Esophagus mucosa (tissue), 1 donor: ENCODE results near the gene RABGAP1. TPM values are rescaled to one million over a fixed set of nuclear protein-coding genes. Genes with fewer than 3 reads are reported as not detected.
"Not testable (repeated sequence)": the region's sequence is repeated elsewhere in the genome, so short reads cannot be mapped to it uniquely, and the experiment has no call there.

Source experiments
- ATAC-seq: fragments of 200-7000 bp; cut with Tn5 transposase; one replicate; pipeline ENCODE4 v1.9.1; 2020
- total RNA-seq: library from RNA; stranded (reverse); gene quantifications from one replicate; pipeline ENCODE4 v1.2.4, GENCODE V29; 2023
- donor health status: DM: yes; HTN: yes; CAD: no.

The RABGAP1 gene
- total RNA-seq = 39.6 TPM

DNA sequence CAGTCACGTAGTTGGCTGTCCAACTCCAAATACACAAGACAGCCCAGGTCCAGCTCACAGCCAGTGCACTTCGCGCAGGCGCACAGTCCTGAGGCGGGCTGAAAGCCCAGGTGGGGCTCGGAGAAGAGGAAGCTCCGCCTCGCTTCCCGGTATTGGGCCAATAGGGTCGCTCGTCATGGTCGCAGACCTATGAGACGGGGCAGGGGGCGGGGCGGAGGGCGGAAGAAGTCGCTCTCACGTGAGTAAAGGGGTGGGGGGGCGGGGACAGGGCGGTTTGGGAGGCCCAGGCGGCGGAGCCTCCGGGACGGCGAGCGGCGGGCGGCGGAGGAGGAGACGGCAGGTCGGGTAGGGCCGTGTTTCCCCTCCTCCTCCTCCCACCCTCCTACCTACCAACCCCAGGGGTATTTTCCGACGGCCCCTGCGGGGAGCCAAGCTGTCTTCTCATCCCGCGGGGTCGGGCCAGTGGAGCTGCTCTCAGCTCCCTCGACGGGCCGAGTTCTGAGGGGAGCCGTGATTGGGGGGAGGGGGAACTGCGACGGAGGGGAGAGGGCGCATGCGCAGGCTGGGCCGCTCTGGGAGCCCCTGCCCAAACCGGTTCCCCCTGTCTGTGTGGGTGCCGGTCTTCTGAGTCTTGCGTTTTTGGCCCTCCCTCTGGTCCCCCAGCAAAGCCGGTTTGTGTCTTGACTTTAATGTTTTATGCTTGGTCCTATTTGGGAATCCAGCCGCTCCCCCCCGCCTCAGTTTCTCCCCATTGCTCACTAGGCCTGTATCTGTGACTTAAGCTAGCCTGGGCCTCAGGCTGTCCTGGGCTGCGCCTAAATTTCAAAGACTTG is at the start of gene RABGAP1:
RABGAP1 (plus strand) TSS at position 272 of the 833 bp plus-strand sequence. CDS start 16,040 bp downstream, outside the sequence.
- ATAC-seq = peak; percentile 98

DNA sequence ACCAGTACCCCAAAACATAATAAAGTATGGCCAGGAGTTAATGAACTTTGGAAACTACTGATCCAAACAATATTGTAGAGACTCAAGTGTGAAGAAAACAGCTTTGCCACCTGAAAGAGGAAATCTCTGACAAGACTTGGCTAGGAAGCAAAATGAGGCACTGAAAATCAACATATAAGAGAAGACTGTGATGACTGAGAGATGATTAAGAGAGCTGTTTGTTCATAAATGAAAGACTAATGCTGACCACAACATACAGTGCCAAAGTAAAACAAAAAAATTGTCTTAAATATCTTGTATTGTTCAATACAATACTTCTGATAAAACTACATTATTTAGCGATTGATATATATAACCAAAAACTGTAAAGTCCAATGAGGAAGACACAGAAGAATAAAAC is 42.9 kb upstream of the RABGAP1 start:
- ATAC-seq = no peak

DNA sequence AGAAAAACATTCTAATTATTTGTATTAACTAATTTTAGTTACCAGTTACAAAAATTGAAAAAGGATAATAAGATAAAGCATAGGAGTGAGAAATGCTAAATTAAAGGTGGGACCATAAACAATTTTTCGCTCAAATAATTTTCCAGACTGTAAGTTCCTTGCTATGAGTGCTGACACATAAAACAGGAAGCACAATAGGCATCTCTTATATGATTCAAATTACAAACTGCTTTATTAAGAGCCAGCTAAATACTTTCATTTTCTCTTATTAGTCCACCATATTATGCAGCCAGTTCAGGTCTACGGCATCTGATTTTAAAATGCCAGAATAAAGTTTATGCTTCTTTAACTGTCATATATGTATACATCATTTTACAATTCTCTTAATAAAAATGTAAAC is 40.0 kb upstream of the RABGAP1 start:
- ATAC-seq = no peak

DNA sequence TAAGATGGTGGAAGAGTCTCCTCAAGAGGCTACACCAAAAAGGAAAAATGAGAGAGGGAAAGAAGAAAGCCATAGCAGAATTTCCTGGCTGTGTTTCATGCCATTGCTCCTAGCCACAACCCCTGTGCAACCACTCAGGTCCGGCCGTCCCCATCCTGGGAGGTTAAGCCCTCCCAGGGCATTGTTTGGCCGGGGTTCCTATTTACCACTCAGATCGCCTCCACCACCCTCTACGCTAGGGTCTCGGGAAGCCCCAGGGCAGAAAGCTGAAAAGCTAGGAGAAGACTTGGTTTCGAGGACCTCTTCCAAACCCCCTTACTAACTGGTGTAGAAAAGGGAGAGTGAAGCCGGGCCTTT is 36.4 kb upstream of the RABGAP1 start:
- peak; percentile 8 for ATAC-seq

DNA sequence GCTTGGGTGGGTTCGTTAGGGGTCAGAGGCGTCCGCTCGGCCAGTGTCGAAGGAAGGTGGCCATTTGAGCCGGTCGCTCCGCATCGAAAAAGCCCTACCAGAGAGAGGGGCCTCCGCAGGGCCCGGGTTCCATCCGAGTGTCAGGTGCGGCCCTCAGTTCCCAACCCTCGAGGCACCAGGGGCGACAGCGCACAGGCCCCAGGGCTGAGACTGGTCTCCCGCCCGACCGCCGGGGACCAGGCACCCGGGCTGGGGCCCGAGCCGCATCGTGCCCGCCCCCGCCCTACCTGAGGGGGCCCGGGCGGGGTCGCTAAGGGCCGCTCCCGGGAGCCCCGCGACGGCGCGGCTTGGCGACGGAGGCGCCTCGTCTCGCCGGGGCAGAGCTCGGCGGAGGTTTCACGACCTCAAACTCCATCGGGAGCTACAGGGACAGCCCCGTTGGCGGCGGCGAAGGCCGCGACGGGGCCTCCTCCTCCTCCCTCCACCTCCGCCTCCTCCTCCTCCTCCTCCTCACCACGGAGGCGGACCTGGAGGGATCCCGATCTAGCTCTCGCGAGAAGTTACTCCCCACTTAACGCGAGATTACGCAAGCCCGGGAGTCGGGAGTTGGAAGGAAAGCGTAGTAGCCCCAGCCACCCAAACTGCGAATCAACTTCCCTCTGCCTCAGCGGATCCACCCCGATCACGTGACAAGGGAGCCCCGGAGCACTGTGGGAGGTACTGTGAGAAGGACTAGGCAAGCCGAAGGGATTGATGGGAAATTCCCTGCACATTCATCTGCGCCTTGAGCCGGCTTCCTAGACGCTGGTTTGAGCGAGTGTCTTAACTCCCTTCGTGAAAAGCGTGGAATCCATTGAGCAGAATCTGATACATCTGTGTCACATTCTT is 35.8 kb upstream of the RABGAP1 start, which contains the start of gene RC3H2:
RC3H2 (minus strand) TSS at position 537 of the 888 bp plus-strand sequence. CDS start 7,850 bp downstream, outside the sequence.
- ATAC-seq = peak; percentile 99

DNA sequence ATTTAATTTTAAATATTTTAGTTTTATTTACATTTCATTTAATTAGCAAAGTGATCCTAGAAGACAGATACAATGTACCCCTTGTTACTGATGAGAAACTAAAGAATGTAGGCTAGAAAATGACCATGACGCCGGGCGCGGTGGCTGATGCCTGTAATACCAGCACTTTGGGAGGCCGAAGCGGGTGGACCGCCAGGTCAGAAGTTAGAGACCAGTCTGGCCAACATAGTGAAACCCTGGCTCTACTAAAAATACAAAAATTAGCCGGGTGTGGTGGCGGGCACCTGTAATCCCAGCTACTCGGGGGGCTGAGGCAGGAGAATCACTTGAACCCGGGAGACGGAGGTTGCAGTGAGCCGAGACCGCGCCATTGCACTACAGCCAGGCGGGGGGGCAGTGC is 34.7 kb upstream of the RABGAP1 start:
- ATAC-seq = not testable (repeated sequence)

DNA sequence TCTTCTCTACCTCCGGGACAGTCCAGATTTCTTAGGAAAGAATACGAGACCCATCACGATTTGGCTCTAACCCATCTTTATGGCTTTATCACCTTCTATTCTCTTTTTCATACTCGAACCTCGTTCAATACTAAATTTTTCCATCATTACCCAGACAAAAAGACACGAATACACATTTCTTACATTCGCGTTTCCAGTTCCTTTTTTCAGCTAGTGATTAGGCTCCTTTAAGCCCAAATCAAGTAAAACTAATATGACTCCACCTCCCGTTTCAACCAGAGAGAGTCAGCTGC is 28.2 kb upstream of the RABGAP1 start:
- ATAC-seq = no peak

DNA sequence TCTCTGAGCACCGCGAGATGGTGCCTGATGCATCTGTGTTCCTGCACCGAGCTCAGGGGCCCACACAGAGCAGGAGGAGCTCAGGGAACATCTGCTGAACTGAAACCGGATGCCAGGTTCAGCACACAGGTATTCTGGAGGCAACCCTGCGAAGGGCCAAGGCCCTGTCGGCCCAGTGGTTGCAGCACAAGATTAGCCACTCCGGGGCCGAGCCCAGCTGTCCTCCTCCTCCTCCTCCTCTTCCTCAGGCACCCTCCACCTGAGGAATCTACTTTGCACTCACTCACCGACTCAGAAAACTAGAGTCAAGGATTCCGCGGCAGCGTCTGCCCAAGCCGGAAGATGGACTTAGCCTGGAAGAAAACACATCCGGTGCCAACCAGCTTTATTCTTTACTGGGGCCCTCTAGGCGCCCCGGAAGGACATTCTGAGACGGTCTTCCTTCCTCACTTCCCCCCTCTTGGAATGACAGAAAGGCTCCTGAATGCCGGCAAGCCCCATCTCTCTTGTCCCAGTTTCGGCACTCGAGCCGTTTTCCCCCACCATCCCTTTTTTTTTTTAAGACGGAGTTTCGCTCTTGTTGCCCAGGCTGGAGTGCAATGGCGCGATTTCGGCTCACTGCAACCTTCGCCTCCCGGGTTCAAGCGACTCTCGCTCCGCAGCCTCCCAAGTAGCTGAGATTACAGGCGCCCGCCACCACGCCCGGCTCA is 27.7 kb upstream of the RABGAP1 start, which contains the start of gene ZBTB6:
ZBTB6 (minus strand) TSS at position 360 of the 710 bp plus-strand sequence. CDS start 1,251 bp downstream, outside the sequence.
- ATAC-seq = peak; percentile 91

DNA sequence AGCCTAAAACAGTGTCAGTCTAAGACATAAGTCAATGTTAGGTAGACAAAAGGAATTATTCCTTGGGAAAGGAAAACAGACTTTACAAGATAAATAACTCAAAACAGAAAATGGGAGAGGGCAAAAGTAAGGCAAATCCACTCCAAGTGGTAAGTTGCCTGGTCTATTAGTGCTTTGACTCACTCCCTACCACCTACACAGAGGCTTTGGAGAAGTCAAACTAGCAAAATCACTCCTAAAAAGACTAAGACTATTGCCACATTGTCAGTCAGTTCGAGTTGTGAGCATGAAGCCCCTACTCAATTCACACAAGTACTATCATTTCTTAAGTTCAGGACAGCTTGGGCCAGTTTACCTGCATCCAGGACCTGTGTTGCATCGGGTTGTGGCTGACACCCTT is 22.5 kb upstream of the RABGAP1 start:
- no peak for ATAC-seq

DNA sequence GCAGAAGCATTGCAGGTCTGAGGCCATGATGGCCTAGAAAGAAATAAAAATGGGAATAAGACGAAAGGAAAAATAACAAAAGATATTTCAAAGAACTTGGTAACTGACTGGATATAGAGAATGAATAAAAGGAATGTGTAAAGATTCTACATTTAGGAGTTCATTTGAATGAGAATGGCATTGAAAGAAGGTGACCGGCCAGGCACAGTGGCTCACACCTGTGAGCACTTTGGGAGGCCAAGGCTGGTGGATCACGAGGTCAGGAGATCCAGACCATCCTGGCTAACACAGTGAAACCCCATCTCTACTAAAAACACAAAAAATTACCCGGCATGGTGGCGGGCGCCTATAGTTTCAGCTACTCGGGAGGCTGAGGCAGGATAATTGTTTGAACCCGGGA is 18.1 kb upstream of the RABGAP1 start:
- no peak for ATAC-seq

DNA sequence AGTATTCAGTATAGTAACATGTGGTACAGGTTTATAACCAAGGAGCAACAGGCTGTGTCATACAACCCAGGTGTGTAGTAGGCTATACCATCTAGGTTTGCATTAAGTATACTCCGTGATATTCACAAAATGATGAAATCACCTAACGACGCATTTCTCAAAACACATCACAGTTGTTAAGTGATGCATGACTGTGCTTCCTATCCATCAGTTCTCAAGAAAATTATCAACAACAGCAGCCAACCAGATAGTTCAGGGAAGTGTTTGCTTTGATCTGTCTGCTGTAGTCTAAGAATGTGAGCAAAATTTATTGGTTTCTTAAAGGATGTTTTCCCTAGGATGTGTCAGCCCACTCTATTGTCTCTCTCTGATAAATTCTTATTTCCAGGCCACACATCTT is 16.9 kb upstream of the RABGAP1 start:
- ATAC-seq = no peak

DNA sequence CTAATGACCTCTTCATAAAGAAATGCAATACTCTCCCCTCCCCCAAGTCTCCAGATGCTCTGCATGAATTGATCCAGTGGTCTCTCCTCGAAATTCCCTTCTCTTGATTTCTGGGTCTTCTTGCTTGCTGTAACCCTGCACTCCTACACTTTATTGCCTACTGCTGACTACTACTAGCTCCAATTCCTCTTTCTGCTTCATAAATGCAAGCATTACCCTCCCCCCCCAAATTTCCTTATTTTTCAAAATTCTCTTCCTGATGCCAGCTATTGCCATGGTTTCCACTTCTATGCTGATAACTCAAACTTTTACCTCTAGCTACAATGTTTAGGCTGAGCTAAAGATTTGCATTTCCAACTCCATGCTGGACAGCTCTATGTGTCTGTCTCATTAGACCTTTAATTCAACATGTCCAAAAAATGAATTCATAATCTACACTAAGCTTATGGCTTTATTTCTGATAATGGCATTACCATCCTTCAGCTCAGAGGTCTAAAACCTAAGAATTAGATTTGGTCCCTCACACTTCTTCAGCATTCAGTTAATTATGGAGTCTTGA is 10.9 kb upstream of the RABGAP1 start:
- no peak for ATAC-seq

DNA sequence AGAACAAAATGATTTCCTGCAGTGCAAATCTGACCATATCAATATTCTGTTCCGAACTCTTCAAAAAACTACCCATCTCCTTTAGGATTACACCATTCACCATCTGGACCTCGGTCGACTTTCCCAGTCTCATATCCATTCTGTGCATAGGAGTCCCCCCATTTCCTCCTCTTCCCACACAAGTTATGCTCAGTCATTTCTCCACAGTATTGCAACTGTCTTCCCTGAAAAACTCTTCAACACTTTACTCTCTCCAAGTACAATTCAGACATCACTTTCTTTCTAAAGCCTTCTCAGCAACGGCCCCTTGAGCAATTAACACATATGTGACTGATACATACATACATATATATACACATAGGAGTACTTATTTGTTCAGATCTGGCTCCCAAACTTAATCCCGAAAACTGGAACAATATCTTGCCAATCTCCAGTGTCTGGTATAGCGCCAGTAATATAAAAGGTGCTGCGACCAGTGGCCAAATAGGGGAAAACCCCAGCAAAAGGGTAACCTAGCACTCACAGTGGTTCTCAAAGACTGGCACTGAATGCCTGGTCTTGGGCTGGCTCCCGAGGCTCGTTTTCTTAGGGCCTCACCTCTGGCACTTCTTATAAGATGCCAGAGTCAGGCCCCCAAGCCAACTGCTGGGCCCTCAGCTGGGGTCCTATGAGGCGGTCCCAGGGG is 10.1 kb upstream of the RABGAP1 start:
- no peak for ATAC-seq

DNA sequence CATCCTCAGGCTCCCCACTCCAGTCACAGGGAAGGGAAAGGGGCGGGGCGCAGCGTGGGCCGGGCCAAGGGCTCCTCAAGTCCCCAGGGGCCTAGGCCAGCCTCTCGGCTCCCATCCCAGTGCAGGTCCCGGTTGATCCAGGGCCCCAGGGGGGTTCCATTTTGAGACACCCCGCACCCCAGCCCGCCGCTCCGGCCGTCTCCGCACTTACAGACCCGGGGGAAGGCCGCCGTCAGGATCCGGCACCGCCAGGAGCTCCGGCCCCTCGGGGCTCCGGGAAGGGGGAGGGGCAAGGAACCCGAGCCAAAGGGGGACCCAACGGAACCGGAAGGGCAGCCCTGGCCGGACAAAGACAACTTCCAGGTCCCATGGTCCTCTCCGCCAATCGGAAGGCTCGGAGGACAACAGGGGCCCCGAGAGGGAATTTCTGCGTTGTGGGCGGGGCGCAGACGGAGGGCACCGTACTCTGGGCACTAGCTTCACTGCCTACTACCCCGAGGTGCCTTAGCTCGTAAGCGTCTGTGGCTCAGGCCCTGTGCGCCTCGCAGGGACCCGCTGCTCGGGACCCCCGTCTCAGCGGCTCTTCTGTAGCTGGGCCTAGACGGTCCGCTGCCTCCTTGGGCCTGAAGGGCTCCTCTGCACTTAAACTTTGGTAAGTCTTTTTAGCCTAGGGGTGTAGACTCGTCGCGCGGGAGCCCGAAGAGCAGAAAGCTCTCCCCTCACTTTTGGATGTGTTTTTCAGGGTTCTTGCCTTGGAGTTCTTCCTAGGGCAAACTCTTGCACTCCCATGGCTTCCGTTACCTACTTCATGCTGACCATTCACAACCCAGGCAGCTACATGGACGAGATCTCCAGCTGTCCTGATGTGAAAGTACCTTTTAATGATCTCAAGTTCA is 9.3 kb upstream of the RABGAP1 start, which contains the start of gene ZBTB26:
ZBTB26 (minus strand) TSS at position 287 of the 896 bp plus-strand sequence. CDS start 11,578 bp downstream, outside the sequence.
- peak; percentile 99 for ATAC-seq

DNA sequence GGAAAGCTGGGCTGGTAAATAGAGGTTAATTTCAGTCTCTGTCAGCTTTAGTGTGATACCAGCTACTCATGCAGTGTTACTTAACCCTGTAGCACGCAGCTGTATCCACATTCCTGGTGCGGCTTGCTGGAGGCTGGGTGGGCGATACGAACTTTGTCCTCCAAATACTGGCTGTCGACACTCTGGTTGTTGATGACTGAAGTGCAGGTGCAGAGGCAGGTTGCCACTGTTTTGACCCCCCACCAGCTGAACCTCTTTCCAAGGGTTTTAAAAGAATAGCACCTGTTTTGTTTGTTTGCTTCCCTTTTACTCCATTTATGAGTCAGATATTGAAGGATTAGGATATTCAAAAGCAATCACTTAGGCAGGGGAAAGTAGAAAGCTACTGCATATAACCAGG is 4.4 kb upstream of the RABGAP1 start:
- no peak for ATAC-seq

DNA sequence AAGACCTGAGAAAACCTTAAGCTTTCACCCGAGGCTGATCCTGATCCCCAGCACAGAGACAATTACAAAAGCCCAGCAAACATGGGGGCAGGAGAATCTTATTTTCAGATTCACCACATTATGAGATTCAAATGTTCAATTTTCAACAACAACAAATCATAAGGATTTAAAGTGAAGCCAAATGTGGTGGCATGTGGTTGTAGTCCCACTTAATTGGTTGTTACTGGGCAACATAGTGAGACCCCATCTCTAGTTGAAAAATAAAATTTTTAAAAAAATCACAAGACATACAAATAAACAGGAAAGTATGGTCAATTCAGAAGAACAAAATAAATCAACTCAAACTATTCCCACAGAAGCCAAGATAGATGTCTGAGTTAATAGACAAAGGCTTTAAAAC is 3.9 kb upstream of the RABGAP1 start:
- ATAC-seq = no peak

DNA sequence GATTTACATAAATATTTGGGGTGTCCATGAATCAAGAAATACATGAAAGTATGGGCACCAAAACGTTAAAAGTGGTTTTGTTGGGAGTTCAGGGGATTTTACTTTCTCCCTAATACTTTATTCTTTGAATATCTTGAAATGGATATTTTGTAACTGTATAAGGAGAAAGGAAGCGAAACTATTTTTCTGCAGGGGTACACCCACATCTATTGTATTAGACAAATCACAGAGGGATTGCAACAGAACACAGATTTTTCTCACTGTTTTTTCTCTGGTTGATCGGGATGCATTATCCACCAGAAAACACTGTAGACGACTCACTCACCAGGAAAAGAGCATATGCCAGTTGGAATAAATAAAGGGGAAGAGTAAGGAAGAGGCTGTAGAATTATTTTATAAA is 1.2 kb upstream of the RABGAP1 start:
- ATAC-seq = no peak

DNA sequence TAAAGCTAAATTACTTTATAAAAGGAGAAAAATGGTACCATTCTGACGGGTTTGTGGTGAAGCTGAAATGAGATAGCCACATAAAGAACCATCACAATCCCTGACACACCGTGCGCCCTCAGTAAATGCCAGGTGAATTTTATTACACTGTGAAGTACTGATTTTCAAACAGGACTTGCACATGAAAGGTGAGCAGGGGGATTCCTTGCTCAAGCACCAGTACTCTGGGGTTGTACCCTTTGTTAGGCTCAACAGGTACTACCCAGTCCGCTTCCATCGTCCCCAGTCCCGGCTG is 419 bp upstream of the RABGAP1 start:
- ATAC-seq = no peak

DNA sequence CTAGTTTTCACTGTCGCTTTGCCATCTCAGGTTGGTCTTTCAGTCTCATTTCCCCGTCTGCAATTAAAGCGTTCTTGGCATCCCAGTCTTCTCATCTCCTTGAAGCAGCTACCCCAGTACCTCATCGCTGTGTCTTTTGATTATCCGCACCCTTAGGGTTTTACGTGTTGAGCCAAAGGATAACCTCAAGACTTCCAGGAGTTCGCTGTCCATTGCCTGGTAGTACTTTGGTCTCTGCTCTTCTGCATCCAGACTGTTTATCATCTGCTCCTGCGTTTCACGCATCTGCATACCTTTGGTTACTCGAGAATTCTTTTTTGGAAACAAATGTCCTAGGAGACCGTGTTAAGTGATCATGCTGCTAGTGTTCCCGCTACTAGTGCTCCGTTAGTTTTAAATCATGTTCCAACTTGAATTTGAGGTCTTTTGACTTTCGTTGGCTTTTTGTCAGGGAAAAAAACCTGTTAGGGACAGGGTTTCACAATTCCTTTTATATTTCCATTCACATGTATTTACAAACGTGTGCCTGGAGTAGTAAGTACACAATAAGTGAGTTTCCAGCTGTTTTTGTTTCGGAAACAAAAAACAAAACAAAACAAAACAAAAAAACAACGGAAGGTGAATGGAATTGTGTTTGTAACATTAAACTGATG is 888 bp downstream of the RABGAP1 start:
- peak; percentile 1 for ATAC-seq
